ENCODE data around the gene FCHO1.

DNA sequence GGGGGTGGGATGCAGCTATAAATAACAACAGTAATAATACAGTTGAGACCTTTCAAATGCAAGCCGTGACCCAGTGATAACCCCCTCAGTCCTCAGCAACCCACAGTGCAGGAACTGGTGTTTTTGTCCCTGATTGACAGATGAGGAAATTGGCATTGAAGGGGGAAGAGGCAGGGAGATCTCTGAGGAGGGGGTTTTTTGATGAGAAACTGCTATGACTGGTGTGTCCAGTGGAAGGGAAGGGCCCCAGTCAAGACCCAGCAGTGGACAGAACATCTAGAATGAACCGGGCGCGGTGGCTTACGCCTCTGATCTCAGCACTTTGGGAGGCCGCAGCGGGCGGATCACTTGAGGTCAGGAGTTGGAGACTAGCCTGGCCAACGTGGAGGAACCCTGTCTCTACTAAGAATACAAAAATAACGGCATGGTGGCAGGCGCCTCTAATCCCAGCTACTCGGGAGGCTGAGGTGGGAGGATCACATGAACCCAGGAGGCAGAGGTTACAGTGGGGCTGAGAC is 30.1 kb upstream of the FCHO1 start:
- TF ChIP-seq, protein P1, sequence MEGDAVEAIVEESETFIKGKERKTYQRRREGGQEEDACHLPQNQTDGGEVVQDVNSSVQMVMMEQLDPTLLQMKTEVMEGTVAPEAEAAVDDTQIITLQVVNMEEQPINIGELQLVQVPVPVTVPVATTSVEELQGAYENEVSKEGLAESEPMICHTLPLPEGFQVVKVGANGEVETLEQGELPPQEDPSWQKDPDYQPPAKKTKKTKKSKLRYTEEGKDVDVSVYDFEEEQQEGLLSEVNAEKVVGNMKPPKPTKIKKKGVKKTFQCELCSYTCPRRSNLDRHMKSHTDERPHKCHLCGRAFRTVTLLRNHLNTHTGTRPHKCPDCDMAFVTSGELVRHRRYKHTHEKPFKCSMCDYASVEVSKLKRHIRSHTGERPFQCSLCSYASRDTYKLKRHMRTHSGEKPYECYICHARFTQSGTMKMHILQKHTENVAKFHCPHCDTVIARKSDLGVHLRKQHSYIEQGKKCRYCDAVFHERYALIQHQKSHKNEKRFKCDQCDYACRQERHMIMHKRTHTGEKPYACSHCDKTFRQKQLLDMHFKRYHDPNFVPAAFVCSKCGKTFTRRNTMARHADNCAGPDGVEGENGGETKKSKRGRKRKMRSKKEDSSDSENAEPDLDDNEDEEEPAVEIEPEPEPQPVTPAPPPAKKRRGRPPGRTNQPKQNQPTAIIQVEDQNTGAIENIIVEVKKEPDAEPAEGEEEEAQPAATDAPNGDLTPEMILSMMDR (IDR thresholded peaks at IDR 0.05): no peak
- no peak for TF ChIP-seq POLR2AphosphoS5 (IDR thresholded peaks at IDR 0.05; ENCODE audit: low read depth, low read length)
- TF ChIP-seq REST (IDR thresholded peaks at IDR 0.05; ENCODE audit: insufficient read depth in 1 of 2, low read depth in 2 of 2, low read length in 1 of 2): no peak
- no peak for TF ChIP-seq SIN3A (IDR thresholded peaks at IDR 0.05; ENCODE audit: borderline replicate concordance, insufficient read depth, low read depth, low read length)

All from Panc1 (cell line).